ENCODE measurements around the gene TMEM260. TPM values are rescaled to one million over a fixed set of nuclear protein-coding genes. Genes with fewer than 3 reads are reported as not detected.

Gene TMEM260
- total and polyA plus RNA-seq, 8 donors: 8.0 to 17.4 (median 11.3) TPM

- WGBS, 2 donors: 51 to 61% methylated on average over 2 of the region's 2 CpGs
- TF ChIP-seq, protein P1, sequence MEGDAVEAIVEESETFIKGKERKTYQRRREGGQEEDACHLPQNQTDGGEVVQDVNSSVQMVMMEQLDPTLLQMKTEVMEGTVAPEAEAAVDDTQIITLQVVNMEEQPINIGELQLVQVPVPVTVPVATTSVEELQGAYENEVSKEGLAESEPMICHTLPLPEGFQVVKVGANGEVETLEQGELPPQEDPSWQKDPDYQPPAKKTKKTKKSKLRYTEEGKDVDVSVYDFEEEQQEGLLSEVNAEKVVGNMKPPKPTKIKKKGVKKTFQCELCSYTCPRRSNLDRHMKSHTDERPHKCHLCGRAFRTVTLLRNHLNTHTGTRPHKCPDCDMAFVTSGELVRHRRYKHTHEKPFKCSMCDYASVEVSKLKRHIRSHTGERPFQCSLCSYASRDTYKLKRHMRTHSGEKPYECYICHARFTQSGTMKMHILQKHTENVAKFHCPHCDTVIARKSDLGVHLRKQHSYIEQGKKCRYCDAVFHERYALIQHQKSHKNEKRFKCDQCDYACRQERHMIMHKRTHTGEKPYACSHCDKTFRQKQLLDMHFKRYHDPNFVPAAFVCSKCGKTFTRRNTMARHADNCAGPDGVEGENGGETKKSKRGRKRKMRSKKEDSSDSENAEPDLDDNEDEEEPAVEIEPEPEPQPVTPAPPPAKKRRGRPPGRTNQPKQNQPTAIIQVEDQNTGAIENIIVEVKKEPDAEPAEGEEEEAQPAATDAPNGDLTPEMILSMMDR (IDR thresholded peaks at IDR 0.05): no peak
These were observed 29.9 kb upstream of the TMEM260 start for GRCh38 chr14:56549721-56550120.

GRCh38 chr14:56552615-56553014 lies 27.0 kb upstream of the TMEM260 start:
- Histone ChIP-seq H3K9me3 (no peaks in the 10 kb centered on the region), H3K27me3 (no peaks in the 10 kb centered on the region), H3K36me3 (no peaks in the 10 kb centered on the region), H3K4me1 (peaks cover 0 to 4% (median 0%) of the 10 kb centered on the region in 3 donors), H3K4me3 (no peak overlapping the region), H3K27ac (no peak overlapping the region)
- ATAC-seq (no peak), DNase-seq (no peak), FAIRE-seq (no peak)
- 57 to 61% methylated on average over 4 of the region's 4 CpGs for WGBS, 2 donors
- TF ChIP-seq, protein P1 (IDR thresholded peaks at IDR 0.05): no peak
- intact Hi-C loops (cut with DNase I): no loop called here

More at GRCh38 chr14:56549721-56550120, 29.9 kb upstream of the TMEM260 start:
- H3K27me3 ChIP-seq: no peaks in the 10 kb centered on the region
- H3K27ac ChIP-seq: no peak overlapping the region
- H3K9me3 ChIP-seq: no peaks in the 10 kb centered on the region
- H3K4me1 ChIP-seq: no peaks in the 10 kb centered on the region
- intact Hi-C loops (cut with DNase I): no loop called here
- DNase-seq (no peak), FAIRE-seq (no peak), ATAC-seq (no peak)
- H3K36me3 ChIP-seq: no peaks in the 10 kb centered on the region
- no peak overlapping the region for H3K4me3 ChIP-seq

DNA sequence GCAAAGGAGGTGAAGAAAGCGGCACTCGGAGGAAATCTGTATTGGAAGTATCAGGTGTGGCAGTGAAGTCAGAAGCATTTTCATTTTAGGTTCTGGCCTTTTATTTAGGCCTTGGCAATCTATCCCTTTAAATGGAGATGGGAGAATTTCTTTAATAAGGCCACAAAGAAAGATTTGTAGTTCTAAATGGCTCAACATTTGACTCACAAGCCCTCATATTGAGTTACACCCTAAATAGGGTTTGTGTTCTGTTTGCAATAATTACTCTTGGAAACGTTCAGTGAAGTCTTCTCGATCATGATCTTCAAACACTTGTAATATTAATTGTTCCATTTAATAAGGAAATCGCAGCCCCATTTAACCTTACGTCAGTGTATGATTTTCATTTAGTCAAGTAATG lies 25.3 kb upstream of the TMEM260 start:
- ATAC-seq (no peak), FAIRE-seq (no peak)
- intact Hi-C loops (cut with DNase I): no loop called here

GRCh38 chr14:56555921-56556570 lies 23.6 kb upstream of the TMEM260 start:
- TF ChIP-seq, protein P1 (IDR thresholded peaks at IDR 0.05): peak in 2 of 4 donors; percentile 31 to 34
- intact Hi-C loops (cut with DNase I): no loop called here
- FAIRE-seq (peak; percentile 47), DNase-seq (no peak), ATAC-seq (peak; percentile 82 to 92 (median 86))
- H3K4me1 ChIP-seq: peaks cover 0 to 4% (median 0%) of the 10 kb centered on the region in 3 donors
- no peaks in the 10 kb centered on the region for H3K27me3 ChIP-seq
- no peak overlapping the region for H3K4me3 ChIP-seq
- H3K36me3 ChIP-seq: no peaks in the 10 kb centered on the region
- 42 to 54% methylated on average over 5 of the region's 5 CpGs for WGBS, 2 donors
- no peak overlapping the region for H3K27ac ChIP-seq
- no peaks in the 10 kb centered on the region for H3K9me3 ChIP-seq

More for the DNA sequence above, 25.3 kb upstream of the TMEM260 start:
- H3K4me1 ChIP-seq: peaks cover 0 to 4% (median 0%) of the 10 kb centered on the region in 3 donors
- TF ChIP-seq, protein P1 (IDR thresholded peaks at IDR 0.05): no peak
- no peak overlapping the region for H3K27ac ChIP-seq
- H3K36me3 ChIP-seq: no peaks in the 10 kb centered on the region
- H3K27me3 ChIP-seq: no peaks in the 10 kb centered on the region
- WGBS, 2 donors: 69 to 87% methylated on average over 6 of the region's 6 CpGs
- H3K4me3 ChIP-seq: no peak overlapping the region
- no peak for DNase-seq
- H3K9me3 ChIP-seq: no peaks in the 10 kb centered on the region

GRCh38 chr14:56559182-56559581 lies 20.4 kb upstream of the TMEM260 start:
- Histone ChIP-seq H3K9me3 (no peaks in the 10 kb centered on the region), H3K27ac (no peak overlapping the region), H3K4me1 (peaks cover 0 to 4% (median 0%) of the 10 kb centered on the region in 3 donors), H3K36me3 (no peaks in the 10 kb centered on the region), H3K4me3 (no peak overlapping the region), H3K27me3 (no peaks in the 10 kb centered on the region)
- no peak for ATAC-seq
- intact Hi-C loops (cut with DNase I): no loop called here
- TF ChIP-seq, protein P1 (IDR thresholded peaks at IDR 0.05): no peak
- no peak for DNase-seq
- WGBS, 2 donors: 84 to 87% methylated on average over 4 of the region's 4 CpGs
- FAIRE-seq: no peak

All from pancreas (tissue), 10 donors.